ENCODE results near the gene PM20D2. TPM values are rescaled to one million over a fixed set of nuclear protein-coding genes. Genes with fewer than 3 reads are reported as not detected.

PM20D2 gene
- total RNA-seq, 1 donor from 2014 or later = 21.5 TPM

DNA sequence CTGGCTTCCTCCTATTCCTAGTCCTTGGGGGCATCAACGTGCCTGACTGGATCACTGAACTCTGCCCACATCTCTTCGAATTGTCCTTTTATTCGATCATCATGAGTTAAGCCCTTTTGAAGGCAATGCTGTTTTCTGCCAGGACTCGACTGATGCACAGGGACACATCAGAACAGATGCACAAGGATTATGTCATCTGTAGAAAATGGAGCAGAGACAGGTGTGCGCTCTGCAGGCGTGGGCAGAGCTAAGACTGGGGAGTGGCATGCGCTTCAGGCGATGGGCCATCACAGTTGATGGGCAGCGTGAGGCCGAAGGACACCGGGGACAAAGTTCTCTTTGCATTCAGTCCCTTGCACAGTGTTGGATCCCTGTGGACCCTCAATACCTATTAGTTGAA lies 58.2 kb downstream of the PM20D2 start:
- DNase-seq (ENCODE audit: low read depth) = no peak

DNA sequence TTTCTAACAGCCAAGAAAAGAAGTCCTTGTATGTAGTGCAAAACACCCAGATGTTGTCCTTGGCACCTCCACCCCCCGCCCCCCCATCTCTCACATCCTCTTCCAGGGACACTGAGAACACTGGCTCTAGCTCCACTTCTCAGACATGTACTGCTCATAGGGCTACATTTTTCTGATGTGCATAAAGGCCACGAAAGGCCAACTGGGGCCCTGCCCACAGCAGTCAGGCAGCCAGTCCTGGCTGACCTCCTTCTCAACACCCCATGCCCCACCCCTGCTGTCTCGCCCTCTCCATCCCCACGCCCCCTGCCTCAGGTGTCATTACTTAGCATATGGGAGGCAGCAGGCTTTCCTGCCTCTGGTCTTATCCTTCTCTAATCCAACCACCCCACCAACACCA lies 60.0 kb downstream of the PM20D2 start:
- DNase-seq (ENCODE audit: low read depth) = no peak

GRCh38 chr6:89208551-89208950 lies 62.7 kb downstream of the PM20D2 start:
- DNase-seq (ENCODE audit: low read depth) = no peak

GRCh38 chr6:89209457-89209856 lies 63.6 kb downstream of the PM20D2 start:
- DNase-seq (ENCODE audit: low read depth) = no peak

DNA sequence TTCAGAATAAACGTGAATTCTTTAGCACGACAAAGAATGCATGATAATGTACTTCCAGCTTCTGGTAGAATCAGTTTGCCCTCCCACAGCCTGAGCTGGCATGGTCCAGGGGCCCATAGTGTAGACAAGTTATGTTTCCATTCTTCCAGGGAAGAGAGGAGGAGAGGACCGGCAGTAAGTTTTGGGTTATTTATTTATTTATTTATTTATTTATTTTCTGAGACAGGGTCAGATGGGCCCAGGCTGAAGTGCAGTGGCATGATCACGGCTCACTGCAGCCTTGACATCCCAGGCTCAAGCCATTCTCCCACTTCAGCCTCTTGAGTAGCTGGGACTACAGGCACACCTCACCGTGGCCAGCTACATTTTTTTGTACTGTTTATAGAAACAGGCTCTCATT lies 66.6 kb downstream of the PM20D2 start:
- DNase-seq (ENCODE audit: low read depth) = no peak

GRCh38 chr6:89214197-89214596 lies 68.3 kb downstream of the PM20D2 start:
- DNase-seq (ENCODE audit: low read depth) = no peak

Other genes starting within 250 kb of the PM20D2 start
- gene RNGTT, start 182.4 kb upstream of the PM20D2 start, total RNA-seq = 25.2 and 27.1 TPM in 2 replicates
- gene PNRC1, start 65.3 kb upstream of the PM20D2 start, total RNA-seq = 35.3 and 110 TPM in 2 replicates
- 4.0 and 5.7 TPM in 2 replicates for gene SRSF12, start 28.0 kb upstream of the PM20D2 start, total RNA-seq
- gene GABRR1, start 71.3 kb downstream of the PM20D2 start, total RNA-seq = not detected in 2 replicates
- gene GABRR2, start 169.2 kb downstream of the PM20D2 start, total RNA-seq = 0.05 TPM in 1 of 2 replicates, not detected in the other
- 35.0 and 53.3 TPM in 2 replicates for gene UBE2J1, start 206.7 kb downstream of the PM20D2 start, total RNA-seq